T-helper 22 cell (primary cell): ENCODE measurements around the gene UNC93B1.

ENCODE experiments used
- DNase-seq: peaks from one replicate; pipeline ENCODE4 v3.0.0-alpha.2; 2020; ENCODE audit warnings: low read depth

Gene UNC93B1

DNA sequence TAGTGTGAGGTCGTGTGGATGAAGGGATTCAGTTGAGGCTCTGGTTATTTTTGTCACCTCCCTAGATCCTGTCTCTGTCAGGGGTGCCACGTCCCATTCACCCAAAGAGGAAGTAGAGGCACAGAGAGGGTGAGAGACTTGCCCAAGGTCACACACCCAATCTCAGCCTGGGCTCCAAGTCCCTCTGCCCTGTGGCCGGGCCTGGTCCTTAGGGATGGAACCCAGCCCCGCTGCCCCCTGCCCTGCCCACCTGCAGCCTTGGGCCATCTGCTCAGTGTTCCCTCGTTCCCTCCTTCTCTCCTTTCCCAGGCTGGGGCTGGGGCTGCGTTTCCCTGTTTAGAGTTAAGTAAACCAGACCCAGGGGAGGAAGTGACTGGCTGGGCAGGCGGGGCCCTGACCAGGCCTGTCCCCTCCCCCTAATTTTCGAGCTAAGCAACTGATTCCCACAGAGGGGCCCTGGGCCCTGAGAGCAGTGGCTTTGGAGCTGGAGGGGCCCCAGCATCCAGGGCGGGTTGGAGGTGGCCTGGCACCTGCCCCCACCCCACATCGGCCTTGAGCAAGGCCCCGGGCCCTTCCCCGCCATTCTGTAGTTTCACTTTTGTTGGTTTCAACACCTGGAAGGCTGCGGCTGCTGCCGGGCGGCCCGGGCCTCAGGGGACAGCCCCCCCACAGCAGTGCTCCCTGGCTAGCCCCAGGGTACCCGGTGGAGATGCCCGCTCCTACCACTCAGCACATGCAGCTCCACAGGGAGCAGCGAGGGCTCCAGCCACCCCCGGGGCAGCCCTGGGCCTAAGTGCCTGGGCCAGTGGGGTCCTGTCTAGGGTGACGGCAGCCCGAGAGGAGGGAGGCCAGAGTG lies 36.4 kb upstream of the UNC93B1 start:
- no peak for DNase-seq

DNA sequence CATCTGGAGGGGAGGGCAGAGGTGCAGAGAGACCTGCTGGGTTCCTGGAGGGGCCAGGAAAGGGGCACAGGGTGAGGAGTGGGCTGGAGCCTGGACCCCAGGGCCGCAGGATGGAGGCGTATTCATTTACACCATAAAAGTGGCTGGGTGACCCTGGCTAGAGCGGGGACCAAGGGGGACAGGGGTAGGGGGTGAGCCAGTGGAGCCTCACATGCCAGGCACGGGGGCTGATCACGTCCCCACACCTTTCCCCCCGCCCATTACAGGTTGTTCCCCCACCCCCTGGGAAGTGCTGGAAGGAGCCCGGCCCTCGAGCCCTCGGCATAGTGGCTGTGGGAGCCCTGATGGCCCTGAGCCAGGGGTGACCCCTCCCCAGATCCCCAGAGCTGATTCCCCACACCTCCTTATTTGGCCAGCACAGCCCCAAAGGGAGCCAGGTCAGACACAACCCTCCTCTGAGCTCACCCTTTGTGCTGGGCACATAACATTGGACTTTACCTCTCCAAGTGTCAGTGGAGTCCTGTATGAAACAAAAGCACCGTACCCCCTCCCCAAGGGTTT lies 35.7 kb upstream of the UNC93B1 start:
- DNase-seq = no peak

DNA sequence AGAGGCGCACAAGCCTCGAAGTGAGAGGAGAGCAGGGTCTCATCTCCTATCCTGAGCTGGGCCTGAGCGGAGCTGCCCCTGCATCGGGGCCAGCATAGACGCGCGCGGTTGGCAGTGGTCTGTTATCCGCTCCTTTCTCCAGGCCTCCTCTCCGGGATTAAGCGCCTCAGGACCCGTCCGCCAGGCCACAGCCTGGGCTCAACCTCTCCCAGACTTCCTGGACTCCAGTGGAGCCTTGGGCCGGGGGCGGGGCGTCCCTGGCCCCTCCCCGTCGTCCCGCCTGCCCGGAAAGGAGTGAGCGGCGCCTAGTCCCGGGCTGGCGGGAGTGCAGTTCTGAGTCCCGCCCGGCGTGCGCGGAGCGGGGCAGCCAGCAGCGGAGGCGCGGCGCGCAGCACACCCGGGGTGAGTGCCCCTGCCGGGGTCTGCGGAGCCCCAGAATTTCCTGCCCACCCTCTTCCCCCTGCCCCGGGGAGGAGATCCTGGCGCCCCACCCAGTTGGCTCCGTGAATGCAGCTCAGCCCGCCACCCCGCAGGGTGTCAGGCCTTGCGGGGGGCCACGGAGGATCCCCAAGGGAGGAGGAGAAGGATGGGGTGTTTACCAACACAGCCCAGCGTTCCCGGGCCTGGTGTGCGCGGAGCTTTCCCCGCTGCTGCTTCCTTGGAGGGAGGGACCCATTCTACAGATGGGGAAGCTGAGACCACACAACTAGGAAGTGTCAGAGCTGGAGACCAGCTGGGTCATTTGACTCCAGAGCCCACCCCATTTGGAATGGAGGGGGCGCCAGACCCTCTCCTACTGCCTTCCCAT lies 35.0 kb upstream of the UNC93B1 start, which contains the start of gene TCIRG1:
Gene TCIRG1 (plus strand): TSS at position 308 of the 808 bp plus-strand sequence. CDS start 2,247 bp downstream, outside the sequence.
- DNase-seq = peak; percentile 35

- DNase-seq = no peak
These were observed 34.4 kb upstream of the UNC93B1 start for GRCh38 chr11:68038226-68038717.

DNA sequence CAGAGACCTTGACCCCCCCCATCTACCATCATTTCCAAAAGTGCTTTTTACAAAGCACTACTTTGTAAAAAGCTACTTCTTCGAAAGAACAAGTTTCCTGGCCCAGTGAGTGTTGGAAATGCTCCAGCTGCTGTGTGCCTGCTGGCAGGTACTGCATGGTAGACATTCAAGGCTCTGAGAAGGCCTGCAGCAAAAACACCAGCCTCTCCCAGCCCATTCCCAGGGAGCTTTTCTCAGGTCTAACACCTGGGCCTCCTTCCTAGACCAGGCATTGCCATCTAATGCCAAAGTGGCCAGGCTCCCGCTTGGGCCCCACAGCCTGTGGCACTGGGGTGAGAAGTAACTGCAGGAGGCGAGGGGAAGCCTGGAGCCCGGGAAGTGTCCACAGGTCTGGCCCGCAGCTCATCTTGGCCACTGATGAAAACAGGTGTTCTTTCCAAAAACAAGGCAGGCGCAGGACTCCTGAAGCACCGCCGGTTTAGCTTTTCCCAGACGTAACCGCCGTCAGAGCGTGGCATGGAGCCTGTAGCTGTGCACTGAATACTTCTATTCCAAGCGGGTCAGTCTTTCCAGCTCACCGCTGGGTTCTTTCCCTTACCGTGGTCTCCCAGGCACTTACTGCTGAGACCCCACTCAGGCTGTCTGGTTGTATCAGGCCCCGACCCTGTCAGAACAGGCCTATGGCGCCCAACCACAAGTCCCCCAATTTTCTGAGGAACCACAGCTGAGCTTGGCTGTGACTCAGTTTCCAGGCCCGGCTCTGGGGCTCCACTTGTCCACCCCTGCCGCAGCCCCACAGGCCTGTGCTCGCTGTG lies 33.7 kb upstream of the UNC93B1 start:
- no peak for DNase-seq

DNA sequence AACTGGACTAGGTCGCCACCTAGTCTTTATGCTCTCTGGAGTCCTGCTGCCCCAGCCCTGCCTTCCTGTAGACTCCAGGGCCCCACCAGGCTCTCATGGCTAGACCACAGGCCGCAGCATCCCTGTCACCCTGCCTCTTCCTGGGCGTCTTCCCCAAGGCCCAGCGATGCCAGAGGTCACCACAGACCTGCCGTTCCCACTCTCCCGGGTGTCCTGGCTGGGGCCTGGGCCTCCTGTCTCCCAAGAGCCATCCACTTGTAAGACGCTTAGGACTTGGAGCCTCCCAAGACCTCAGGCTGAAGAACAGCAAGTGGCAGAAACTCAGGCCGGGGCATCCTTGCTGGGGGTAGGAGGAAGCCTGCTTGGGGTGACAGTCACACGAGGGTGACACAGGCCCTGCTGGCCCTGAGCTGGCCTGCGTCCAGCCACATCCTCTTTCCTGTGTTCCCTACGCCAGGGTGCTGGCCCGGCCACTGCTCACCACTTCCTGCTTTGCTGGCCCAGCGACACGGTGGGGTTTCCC lies 32.9 kb upstream of the UNC93B1 start:
- no peak for DNase-seq

GRCh38 chr11:68036141-68036716 lies 32.3 kb upstream of the UNC93B1 start:
- DNase-seq = no peak

GRCh38 chr11:68035266-68035876 lies 31.5 kb upstream of the UNC93B1 start:
- DNase-seq = no peak

DNA sequence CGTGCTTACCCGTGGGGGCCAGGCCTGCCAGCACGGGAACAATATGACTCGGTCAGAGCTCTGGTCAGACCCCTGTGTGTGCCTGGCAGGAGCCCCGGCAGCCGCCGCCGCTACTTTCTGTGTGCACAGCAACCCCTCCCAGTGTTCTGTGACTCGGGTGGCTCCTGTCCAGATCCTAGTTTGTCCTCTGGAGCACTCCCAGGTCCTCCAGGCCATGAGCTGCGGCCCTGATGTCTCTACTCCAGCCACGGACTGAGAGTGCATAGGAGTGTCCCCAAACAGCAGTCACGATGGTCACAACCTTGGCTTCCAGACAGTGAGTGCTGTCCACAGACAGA lies 29.8 kb upstream of the UNC93B1 start:
- no peak for DNase-seq

GRCh38 chr11:68032997-68033707 lies 29.3 kb upstream of the UNC93B1 start:
- no peak for DNase-seq

DNA sequence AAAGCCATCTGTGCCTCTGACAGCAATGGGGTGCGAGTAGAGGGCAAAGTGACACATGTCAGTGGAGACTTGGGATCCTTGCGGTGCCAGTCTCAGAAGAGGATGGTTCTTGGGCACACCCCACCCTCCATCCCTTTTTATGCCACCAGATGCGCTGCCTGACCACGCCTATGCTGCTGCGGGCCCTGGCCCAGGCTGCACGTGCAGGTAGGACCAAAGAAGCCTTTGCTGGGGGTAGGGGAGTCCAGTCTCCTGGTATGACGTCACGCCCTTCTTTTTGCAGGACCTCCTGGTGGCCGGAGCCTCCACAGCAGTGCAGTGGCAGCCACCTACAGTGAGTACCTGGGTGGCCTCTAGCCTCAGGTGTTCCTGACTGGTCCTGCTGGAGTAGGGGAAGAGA lies 28.1 kb upstream of the UNC93B1 start:
- DNase-seq = no peak

GRCh38 chr11:68031144-68031464 lies 27.2 kb upstream of the UNC93B1 start:
- DNase-seq = no peak

- DNase-seq = peak; percentile 91
These were observed 26.6 kb upstream of the UNC93B1 start, which contains the start of gene NDUFS8 for GRCh38 chr11:68030318-68031143. Gene NDUFS8, plus strand, starts transcription at chr11:68030681. Its CDS starts 1,471 bp downstream, at chr11:68032152.

DNA sequence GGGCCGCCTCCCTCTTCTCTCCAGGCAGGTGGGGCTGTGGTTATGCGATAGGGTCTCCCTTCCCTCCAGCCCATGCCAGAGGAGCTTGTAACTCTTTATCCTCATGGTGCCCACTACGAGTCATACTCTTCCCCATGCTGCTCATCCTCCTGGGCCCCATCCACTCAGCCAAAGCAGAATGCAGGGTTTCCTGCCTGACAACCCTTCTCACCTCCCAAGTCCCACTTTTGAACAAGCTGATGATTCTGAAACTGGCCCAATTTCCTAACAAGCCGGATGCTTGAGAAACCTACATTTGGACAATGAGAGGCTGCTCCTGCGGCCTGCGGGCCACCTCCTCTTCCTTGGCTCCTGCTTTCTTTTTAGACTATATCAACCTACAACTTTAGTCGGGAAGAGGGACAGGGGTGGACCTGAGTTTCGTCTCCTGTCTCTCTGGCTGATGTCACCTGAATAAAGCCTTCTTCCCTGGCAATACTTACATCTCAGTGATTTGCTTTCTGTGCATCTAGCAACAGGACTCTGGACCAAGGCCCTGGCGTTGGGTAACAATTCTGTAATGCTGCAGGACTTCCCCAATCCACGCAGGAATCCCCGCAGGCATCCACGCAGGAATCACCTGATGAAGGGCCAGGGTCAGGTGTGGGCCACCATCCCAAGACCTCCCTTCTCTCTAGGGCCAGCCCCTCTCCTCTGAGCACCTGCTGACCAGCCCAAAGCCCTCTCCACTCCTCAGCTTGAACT lies 25.1 kb upstream of the UNC93B1 start:
- DNase-seq = no peak

- DNase-seq = no peak
These were observed 23.8 kb upstream of the UNC93B1 start for GRCh38 chr11:68027667-68028066.

DNA sequence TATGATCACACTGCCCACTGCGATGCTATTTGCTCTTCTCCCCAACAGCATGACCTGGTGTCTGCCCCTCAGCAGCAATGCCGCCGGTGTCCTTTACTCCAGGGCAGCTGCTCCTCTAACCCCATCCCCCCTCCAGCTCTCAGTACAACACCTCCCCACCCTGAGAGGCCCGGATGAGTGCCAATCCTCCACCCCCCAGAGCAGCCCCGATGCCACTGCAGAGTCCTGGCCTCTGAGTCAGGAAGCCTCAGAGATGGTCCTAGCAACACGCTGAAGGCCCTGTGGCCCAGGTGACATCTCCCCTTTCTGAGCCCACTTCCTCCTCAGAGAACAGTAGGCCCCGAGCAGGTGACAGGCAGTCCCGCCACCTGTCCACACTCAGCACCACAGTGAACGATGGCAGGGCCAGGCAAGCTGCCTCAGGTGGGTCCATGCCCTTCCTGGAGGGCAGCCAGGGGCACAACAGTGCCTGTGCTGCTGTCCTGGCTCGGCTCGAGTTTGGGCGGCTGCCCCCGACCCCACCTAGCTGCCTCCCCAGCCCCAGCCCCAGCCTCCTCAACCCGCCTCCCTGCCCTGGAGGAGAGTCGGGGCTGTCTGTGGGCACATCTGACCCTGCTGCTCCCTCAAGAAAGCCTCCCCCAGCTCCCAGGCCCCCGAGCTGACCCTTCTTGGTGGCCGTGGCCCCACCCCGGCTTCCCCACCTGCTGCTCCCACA lies 22.7 kb upstream of the UNC93B1 start:
- DNase-seq = no peak

DNA sequence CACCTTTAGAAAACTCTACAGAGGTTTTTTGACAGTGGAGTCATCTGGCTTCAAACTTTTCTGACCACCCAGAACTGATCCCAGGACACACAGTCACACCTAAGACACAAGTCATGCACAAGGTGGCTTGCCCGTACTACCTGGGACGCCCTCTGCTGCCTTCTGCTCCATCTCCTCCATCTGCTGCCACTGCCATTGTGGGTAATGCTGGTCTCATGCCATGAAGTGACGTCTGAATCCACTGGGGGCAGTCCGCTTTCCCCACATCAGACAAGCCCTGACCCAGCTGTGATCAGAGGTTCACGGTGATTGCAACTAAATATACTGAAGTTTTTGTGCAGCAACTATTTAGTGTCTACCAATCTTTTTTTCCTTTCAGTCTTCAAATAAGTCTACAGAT lies 21.1 kb upstream of the UNC93B1 start:
- no peak for DNase-seq

GRCh38 chr11:68024508-68024907 lies 20.6 kb upstream of the UNC93B1 start:
- DNase-seq = no peak
